CD8-positive, alpha-beta memory T cell (primary cell): ENCODE data around the gene SNX8. TPM values are rescaled to one million over a fixed set of nuclear protein-coding genes. Genes with fewer than 3 reads are reported as not detected.

Source experiments
- CTCF ChIA-PET: fragments of 350-600 bp; sonication (Branson Sonifier 250); formaldehyde crosslinking; loops from one replicate; lab custom pipeline; 2021; ENCODE audit warnings: antibody characterized with exemption; lab: Charles Lee
- POLR2A ChIA-PET: fragments of 350-600 bp; sonication (Branson Sonifier 250); formaldehyde crosslinking; loops from one replicate; lab custom pipeline; 2021; ENCODE audit warnings: antibody characterized with exemption; lab: Charles Lee
- DNase-seq, 5 donors: peaks; one replicate each; pipeline versions ENCODE4 v3.0.0 to v3.0.0-alpha.2; 2020 to 2022; ENCODE audit warnings: mixed read lengths in 1 of 5
- H3K27ac ChIP-seq: one replicate; pipeline ENCODE4 v1.7.0; 2013; ENCODE audit warnings: low read depth, mild to moderate bottlenecking, low read length, moderate library complexity
- H3K27me3 ChIP-seq: 2 replicates; pipeline ENCODE4 v1.7.0; 2013; ENCODE audit warnings: low read length, mild to moderate bottlenecking; ENCODE audit not compliant: insufficient read depth, poor library complexity, severe bottlenecking
- H3K36me3 ChIP-seq: 2 replicates; pipeline ENCODE4 v1.7.0; 2013; ENCODE audit warnings: mild to moderate bottlenecking, low read length, moderate library complexity; ENCODE audit not compliant: insufficient read depth
- H3K4me1 ChIP-seq: 2 replicates; pipeline ENCODE4 v1.7.0; 2013; ENCODE audit warnings: mild to moderate bottlenecking, low read length, moderate library complexity; ENCODE audit not compliant: insufficient read depth
- H3K4me3 ChIP-seq: 2 replicates; pipeline ENCODE4 v1.7.0; 2013; ENCODE audit warnings: mild to moderate bottlenecking, low read length
- H3K9me3 ChIP-seq: 2 replicates; pipeline ENCODE4 v1.7.0; 2013; ENCODE audit warnings: mild to moderate bottlenecking, low read length
- H3K27ac Mint-ChIP-seq, 8 donors: one replicate each; pipeline ENCODE4 v1.8.0; 2020 to 2021; ENCODE audit warnings: mixed read lengths in 8 of 8, mild to moderate bottlenecking in 6 of 8, inconsistent platforms in 3 of 8, moderate library complexity in 3 of 8
- H3K27me3 Mint-ChIP-seq, 2 donors: one replicate each; pipeline ENCODE4 v1.8.0; 2020 to 2021; ENCODE audit warnings: mixed read lengths in 2 of 2, mild to moderate bottlenecking in 1 of 2, moderate library complexity in 1 of 2
- H3K36me3 Mint-ChIP-seq, 3 donors: one replicate each; pipeline ENCODE4 v1.8.0; 2020 to 2021; ENCODE audit warnings: mixed read lengths in 3 of 3, inconsistent platforms in 1 of 3, mild to moderate bottlenecking in 1 of 3
- H3K4me1 Mint-ChIP-seq, 3 donors: one replicate each; pipeline ENCODE4 v1.8.0; 2020 to 2021; ENCODE audit warnings: mixed read lengths in 3 of 3, inconsistent platforms in 1 of 3, mild to moderate bottlenecking in 1 of 3
- H3K4me3 Mint-ChIP-seq, 7 donors: one replicate each; pipeline ENCODE4 v1.8.0; 2020 to 2021; ENCODE audit warnings: mixed read lengths in 7 of 7, mild to moderate bottlenecking in 6 of 7, moderate library complexity in 4 of 7, inconsistent platforms in 2 of 7
- H3K9me3 Mint-ChIP-seq, 5 donors: one replicate each; pipeline ENCODE4 v1.8.0; 2020 to 2022; ENCODE audit warnings: mixed read lengths in 5 of 5, mild to moderate bottlenecking in 3 of 5, moderate library complexity in 2 of 5, inconsistent platforms in 1 of 5
- polyA plus RNA-seq: library from polyadenylated mRNA; unstranded; fragments of 300-500 nt; fragmentation: Illumina TruSeq; gene quantifications from one replicate; pipeline ENCODE4 v1.2.3, GENCODE V29; 2021
- total RNA-seq, 2 experiments: library from RNA; stranded (reverse); gene quantifications; one replicate each; pipeline ENCODE4 v1.2.3, GENCODE V29; 2021

The SNX8 gene
- total and polyA plus RNA-seq, 3 experiments from 2014 or later = 6.5 to 42.3 (median 40.3) TPM

DNA sequence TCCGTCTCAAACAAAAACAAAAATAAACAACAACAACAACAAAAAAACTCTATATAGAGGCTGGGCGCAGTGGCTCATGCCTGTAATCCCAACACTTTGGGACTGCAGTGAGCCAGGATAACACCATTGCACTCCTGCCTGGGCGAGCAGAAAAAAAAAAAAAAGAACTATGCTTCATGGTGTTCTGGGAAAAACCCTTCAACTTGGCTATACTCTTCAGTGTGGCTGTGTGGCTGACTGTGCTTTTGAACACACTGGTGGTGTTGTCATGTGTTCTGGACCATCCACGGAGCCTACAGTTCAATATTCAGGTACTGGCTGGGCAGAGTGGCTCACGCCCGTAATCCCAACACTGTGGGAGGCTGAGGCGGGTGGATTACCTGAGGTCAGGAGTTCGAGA is 26.5 kb downstream of the SNX8 start:
- no peaks in the 10 kb centered on the region for H3K27me3 ChIP-seq
- H3K36me3 Mint-ChIP-seq = no peaks in the 10 kb centered on the region
- no peaks in the 10 kb centered on the region for H3K36me3 ChIP-seq
- CTCF ChIA-PET = no interaction called here
- POLR2A ChIA-PET = no interaction called here
- no peaks in the 10 kb centered on the region for H3K27me3 Mint-ChIP-seq
- no peak for DNase-seq
- no peaks in the 10 kb centered on the region for H3K4me1 ChIP-seq
- H3K27ac ChIP-seq = no peak overlapping the region
- H3K4me3 ChIP-seq = no peak overlapping the region
- H3K9me3 Mint-ChIP-seq = no peaks in the 10 kb centered on the region
- H3K4me3 Mint-ChIP-seq = no peak overlapping the region
- no peaks in the 10 kb centered on the region for H3K9me3 ChIP-seq
- H3K27ac Mint-ChIP-seq = no peak overlapping the region
- peaks cover 0 to 2% (median 0%) of the 10 kb centered on the region in 3 donors for H3K4me1 Mint-ChIP-seq

DNA sequence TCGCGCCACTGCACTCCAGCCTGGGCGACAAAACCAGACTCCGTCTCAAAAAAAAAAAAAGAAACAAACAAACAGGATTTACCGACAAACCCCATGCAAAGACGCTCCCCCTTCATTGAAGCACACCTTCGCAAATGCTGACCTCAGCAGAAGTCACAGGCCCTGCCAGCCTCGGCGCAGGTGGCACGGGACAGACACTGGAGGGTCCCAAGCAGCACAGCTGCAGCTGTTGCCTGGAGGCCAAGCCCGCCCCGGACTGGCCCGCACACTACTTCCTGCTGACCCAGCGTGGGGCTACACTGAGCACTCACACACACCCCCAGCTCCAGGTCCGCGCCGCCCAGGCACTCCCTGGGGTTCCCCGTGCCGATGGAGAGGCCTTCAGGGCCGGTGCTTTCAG is 31.2 kb downstream of the SNX8 start:
- Mint-ChIP-seq H3K36me3 (no peaks in the 10 kb centered on the region), H3K4me3 (no peak overlapping the region), H3K4me1 (peaks cover 0 to 5% (median 0%) of the 10 kb centered on the region in 3 donors), H3K27ac (no peak overlapping the region), H3K9me3 (no peaks in the 10 kb centered on the region), H3K27me3 (no peaks in the 10 kb centered on the region)
- no peak for DNase-seq
- ChIA-PET POLR2A (no interaction called here), CTCF (no interaction called here)
- H3K4me1 ChIP-seq = no peaks in the 10 kb centered on the region
- H3K4me3 ChIP-seq = no peak overlapping the region
- H3K9me3 ChIP-seq = no peaks in the 10 kb centered on the region
- no peaks in the 10 kb centered on the region for H3K36me3 ChIP-seq
- no peak overlapping the region for H3K27ac ChIP-seq
- H3K27me3 ChIP-seq = no peaks in the 10 kb centered on the region

DNA sequence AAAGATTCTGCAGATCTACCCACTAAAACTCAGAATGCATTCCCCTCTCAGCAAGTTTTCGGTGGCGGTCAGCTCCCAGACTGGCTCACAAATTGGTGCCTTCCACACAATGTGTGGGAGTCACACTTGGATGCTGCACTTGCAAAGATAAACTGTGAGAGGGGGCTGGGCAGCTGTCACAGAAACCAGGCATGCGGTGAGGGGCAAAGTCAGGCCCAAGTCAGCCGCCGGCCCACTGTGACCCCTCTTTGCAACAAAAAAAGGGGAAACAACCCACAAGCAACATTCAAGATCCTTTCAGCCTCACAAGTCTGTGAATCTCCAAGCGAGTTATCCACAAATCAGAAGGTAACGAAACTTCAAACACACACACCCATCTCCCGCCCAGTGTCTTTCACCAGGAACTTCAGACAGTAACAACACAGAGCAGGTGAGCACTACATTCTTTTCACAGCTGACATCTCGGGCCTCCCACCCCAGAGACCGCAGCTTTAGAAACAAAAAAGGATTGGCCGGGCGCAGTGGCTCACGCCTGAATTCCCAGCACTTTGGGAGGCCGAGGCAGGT is 32.0 kb downstream of the SNX8 start:
- POLR2A ChIA-PET = no interaction called here
- Mint-ChIP-seq H3K36me3 (peaks cover 0 to 1% (median 0%) of the 10 kb centered on the region in 3 donors), H3K27me3 (no peaks in the 10 kb centered on the region), H3K27ac (peak overlapping the region in 2 of 8 donors; percentile 17 to 23), H3K4me1 (peaks cover 0 to 5% (median 0%) of the 10 kb centered on the region in 3 donors), H3K9me3 (no peaks in the 10 kb centered on the region), H3K4me3 (no peak overlapping the region)
- Histone ChIP-seq H3K4me3 (no peak overlapping the region), H3K4me1 (no peaks in the 10 kb centered on the region), H3K27me3 (no peaks in the 10 kb centered on the region), H3K27ac (no peak overlapping the region), H3K9me3 (no peaks in the 10 kb centered on the region), H3K36me3 (no peaks in the 10 kb centered on the region)
- CTCF ChIA-PET = no interaction called here
- no peak for DNase-seq

DNA sequence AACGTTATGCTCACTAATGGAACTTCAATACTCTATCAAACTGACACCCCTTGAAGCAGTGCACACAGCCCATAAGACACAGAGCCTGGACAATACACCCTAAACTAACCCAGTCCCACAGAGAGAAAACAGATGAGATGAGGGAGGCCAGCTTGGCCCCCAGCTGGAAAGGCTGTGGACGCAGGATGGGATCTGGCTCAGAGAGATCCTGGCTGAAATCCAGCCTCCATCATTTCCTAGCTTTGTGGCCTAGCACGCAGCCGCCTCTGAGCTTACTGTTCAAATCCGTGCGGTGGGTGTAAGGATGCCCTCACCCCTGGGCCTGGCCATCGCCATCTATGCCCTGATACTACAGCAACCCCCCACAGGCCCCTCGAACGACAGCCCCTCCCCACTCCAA is 32.7 kb downstream of the SNX8 start:
- Mint-ChIP-seq H3K36me3 (peaks cover 0 to 7% (median 0%) of the 10 kb centered on the region in 3 donors), H3K27me3 (no peaks in the 10 kb centered on the region), H3K27ac (no peak overlapping the region), H3K4me3 (no peak overlapping the region), H3K4me1 (peaks cover 0 to 5% (median 0%) of the 10 kb centered on the region in 3 donors), H3K9me3 (no peaks in the 10 kb centered on the region)
- no peaks in the 10 kb centered on the region for H3K36me3 ChIP-seq
- no peaks in the 10 kb centered on the region for H3K27me3 ChIP-seq
- ChIA-PET POLR2A (no interaction called here), CTCF (no interaction called here)
- no peak overlapping the region for H3K4me3 ChIP-seq
- no peaks in the 10 kb centered on the region for H3K4me1 ChIP-seq
- no peak for DNase-seq
- H3K27ac ChIP-seq = no peak overlapping the region
- no peaks in the 10 kb centered on the region for H3K9me3 ChIP-seq

DNA sequence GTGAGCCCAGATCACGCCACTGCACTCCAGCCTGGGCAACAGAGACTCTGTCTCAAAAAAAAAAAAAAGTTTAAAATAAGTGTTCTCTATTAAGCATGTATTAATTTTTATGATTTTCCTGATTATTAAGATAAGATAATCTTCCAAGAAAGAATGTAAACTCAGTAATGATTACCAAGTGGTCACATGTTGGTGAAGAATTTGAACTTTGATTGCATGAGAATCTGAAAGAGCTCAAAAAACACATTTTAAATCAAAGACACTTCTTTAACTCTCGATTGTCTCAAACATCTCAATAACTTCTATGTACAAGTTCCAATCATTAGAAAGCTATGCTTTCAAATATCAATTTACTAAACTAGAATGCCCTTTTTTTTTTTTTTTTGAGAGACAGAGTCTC is 33.8 kb downstream of the SNX8 start:
- Mint-ChIP-seq H3K36me3 (peaks cover 0 to 7% (median 0%) of the 10 kb centered on the region in 3 donors), H3K9me3 (no peaks in the 10 kb centered on the region), H3K4me1 (peaks cover 0 to 5% (median 0%) of the 10 kb centered on the region in 3 donors), H3K4me3 (no peak overlapping the region), H3K27ac (no peak overlapping the region), H3K27me3 (no peaks in the 10 kb centered on the region)
- no peak overlapping the region for H3K27ac ChIP-seq
- ChIA-PET CTCF (no interaction called here), POLR2A (interaction anchor here (0.7 kb wide), 1 partner anchor 12 kb away, joined by 4 read pairs; no protein-coding TSS in a partner anchor)
- no peaks in the 10 kb centered on the region for H3K27me3 ChIP-seq
- no peaks in the 10 kb centered on the region for H3K9me3 ChIP-seq
- no peaks in the 10 kb centered on the region for H3K36me3 ChIP-seq
- no peaks in the 10 kb centered on the region for H3K4me1 ChIP-seq
- no peak for DNase-seq
- H3K4me3 ChIP-seq = no peak overlapping the region

DNA sequence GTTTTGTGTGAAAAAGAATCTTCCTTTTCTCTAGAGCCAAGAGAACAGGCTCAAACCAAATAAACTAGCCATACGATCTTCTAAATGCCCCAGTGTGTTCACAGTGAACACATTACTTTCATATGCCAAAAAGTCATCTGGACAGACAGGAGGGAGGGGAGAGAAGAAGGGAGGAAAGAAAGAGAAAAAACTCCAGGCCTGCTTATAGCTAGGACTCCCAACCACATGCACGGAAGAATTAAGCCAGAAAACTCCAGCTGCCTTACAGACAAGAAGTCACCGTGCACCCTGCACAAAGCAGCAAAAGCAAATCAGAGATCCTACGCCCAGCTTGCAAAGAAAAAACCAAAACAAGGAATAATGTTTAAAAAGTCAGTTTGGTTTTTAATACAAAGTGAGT is 34.3 kb downstream of the SNX8 start:
- H3K27ac Mint-ChIP-seq = peak overlapping the region in 2 of 8 donors; percentile 38 to 69
- DNase-seq = no peak
- POLR2A ChIA-PET = no interaction called here
- H3K36me3 ChIP-seq = no peaks in the 10 kb centered on the region
- peaks cover 0 to 7% (median 0%) of the 10 kb centered on the region in 3 donors for H3K36me3 Mint-ChIP-seq
- no peaks in the 10 kb centered on the region for H3K4me1 ChIP-seq
- no peaks in the 10 kb centered on the region for H3K27me3 Mint-ChIP-seq
- no peak overlapping the region for H3K27ac ChIP-seq
- no peaks in the 10 kb centered on the region for H3K27me3 ChIP-seq
- H3K9me3 Mint-ChIP-seq = no peaks in the 10 kb centered on the region
- no peak overlapping the region for H3K4me3 Mint-ChIP-seq
- no peaks in the 10 kb centered on the region for H3K9me3 ChIP-seq
- peaks cover 0 to 5% (median 0%) of the 10 kb centered on the region in 3 donors for H3K4me1 Mint-ChIP-seq
- no peak overlapping the region for H3K4me3 ChIP-seq
- CTCF ChIA-PET = no interaction called here

DNA sequence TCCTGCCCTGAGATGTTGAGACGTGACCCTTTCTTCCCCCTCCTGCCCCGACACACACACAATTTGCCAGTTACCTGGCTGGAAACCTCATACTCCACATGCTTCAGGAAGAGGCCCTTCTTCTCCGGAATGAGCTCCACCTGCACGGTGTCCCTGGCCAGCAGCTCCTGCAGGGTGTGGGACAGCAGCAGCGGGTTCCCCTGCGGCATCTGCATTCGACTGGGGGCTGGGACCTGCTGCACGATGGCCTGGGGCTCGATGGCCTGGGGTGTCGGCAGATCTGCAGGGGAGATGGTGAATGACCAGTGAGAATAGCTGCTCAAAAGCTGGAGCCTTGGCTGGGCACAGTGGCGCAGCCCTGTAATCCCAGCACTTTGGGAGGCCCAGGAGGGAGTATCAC is 36.2 kb downstream of the SNX8 start:
- Histone ChIP-seq H3K4me3 (no peak overlapping the region), H3K27ac (no peak overlapping the region), H3K27me3 (no peaks in the 10 kb centered on the region), H3K9me3 (no peaks in the 10 kb centered on the region), H3K36me3 (no peaks in the 10 kb centered on the region), H3K4me1 (no peaks in the 10 kb centered on the region)
- H3K9me3 Mint-ChIP-seq = no peaks in the 10 kb centered on the region
- H3K27ac Mint-ChIP-seq = no peak overlapping the region
- peaks cover 0 to 5% (median 0%) of the 10 kb centered on the region in 3 donors for H3K4me1 Mint-ChIP-seq
- POLR2A ChIA-PET = no interaction called here
- H3K4me3 Mint-ChIP-seq = no peak overlapping the region
- CTCF ChIA-PET = no interaction called here
- H3K36me3 Mint-ChIP-seq = peaks cover 0 to 14% (median 0%) of the 10 kb centered on the region in 3 donors
- no peaks in the 10 kb centered on the region for H3K27me3 Mint-ChIP-seq
- DNase-seq = no peak

DNA sequence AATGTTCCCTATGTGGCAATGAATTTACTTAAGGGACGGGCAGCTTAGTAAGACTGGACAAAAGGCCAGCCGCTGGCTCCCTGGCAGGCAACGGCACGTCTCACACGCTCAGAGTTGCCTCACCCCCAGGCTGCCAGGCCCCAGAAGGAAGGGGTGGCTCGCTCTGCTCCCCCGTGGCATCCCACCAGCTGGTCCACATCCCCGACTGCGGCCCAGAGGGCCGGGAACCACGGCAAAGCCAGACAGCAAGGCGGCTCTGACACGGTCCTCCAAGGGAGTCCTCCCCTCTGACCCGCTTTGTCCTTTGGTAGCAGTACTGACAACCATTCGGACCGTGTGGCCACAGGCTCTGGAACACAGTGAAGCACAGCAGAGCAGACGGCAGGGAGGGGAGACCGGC is 38.1 kb downstream of the SNX8 start:
- no peak overlapping the region for H3K27ac ChIP-seq
- no peaks in the 10 kb centered on the region for H3K9me3 ChIP-seq
- no peak overlapping the region for H3K27ac Mint-ChIP-seq
- no peaks in the 10 kb centered on the region for H3K27me3 Mint-ChIP-seq
- H3K27me3 ChIP-seq = no peaks in the 10 kb centered on the region
- H3K9me3 Mint-ChIP-seq = no peaks in the 10 kb centered on the region
- ChIA-PET CTCF (no interaction called here), POLR2A (no interaction called here)
- no peak for DNase-seq
- H3K4me1 Mint-ChIP-seq = peaks cover 0 to 5% (median 0%) of the 10 kb centered on the region in 3 donors
- no peaks in the 10 kb centered on the region for H3K36me3 ChIP-seq
- peaks cover 0 to 19% (median 5%) of the 10 kb centered on the region in 3 donors for H3K36me3 Mint-ChIP-seq
- H3K4me3 Mint-ChIP-seq = no peak overlapping the region
- H3K4me1 ChIP-seq = no peaks in the 10 kb centered on the region
- H3K4me3 ChIP-seq = no peak overlapping the region
